ENCODE results near the gene PI4KA.
A peak's percentile ranks its signal among the peaks of the same experiment; 100 is the strongest.

Gene PI4KA

DNA sequence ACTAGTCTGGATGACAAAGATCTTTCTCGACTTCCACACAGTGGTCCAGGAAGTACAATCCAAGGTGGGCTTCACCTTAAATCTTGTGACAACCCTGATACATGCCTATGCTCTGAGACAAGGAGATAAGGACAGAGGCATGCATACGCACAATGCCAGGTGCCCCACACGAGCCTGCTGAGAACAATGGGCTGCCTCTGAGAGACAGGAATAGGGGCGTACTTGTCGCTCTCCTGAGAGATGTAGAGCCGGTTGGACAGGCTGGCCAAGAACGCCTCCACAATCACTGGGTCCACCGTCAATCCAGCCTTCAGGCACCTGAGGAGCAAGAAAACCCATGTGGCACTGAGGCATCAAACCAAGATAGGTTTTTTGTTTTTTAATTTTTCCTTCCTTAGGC lies 59.2 kb downstream of the PI4KA start:
- no peak for DNase-seq
- H3K9me3 Mint-ChIP-seq, result no peaks in the 10 kb centered on the region
- H3K4me1 Mint-ChIP-seq, result no peaks in the 10 kb centered on the region
- H3K27ac Mint-ChIP-seq, result peak overlapping the region in 1 of 2 donors; percentile 3
- no peak overlapping the region for H3K4me3 Mint-ChIP-seq
- no peak for ATAC-seq
- H3K27me3 Mint-ChIP-seq, result no peaks in the 10 kb centered on the region

DNA sequence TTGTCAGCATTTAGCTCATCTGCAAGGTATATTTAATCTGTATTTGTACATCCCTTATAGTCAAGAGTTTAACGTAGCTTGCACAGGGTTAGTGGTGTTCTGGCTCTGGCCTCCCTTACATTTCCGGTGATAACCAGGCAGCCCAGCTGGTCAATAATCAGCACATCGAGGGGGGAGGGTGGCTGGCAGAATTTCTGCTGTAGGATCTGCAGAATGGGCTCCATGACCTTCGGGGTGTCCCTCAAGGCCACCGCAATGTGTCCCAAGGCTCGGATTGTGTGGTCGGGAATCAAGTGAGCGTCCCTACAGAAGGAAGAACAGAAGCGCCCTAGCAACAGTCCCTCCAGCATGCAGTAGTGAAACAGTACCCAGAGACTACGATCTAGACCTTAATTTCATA lies 59.6 kb downstream of the PI4KA start:
- H3K4me3 Mint-ChIP-seq, result no peak overlapping the region
- no peak for DNase-seq
- H3K27me3 Mint-ChIP-seq, result no peaks in the 10 kb centered on the region
- no peaks in the 10 kb centered on the region for H3K9me3 Mint-ChIP-seq
- ATAC-seq, result no peak
- H3K27ac Mint-ChIP-seq, result no peak overlapping the region
- H3K4me1 Mint-ChIP-seq, result no peaks in the 10 kb centered on the region

DNA sequence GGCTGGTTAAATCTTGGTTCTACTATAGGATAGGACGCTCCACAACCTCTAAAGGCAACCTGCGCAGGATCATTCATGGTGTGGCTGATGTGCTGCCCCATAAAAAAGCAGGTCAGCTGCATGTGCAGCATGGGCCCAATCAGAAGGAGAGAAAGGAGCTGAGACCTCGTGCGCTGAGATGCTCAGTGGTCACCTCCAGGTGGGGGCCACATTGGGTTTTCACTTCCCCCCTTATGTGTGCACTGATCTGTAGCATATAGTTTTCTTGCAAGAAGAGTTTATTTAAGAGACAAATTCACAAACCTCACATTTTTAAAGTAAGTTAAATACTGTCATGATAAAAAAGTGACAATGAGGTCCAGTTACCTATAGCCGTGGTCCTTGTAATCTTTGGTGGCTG lies 60.4 kb downstream of the PI4KA start:
- ATAC-seq, result no peak
- H3K9me3 Mint-ChIP-seq, result no peaks in the 10 kb centered on the region
- no peak overlapping the region for H3K27ac Mint-ChIP-seq
- no peak overlapping the region for H3K4me3 Mint-ChIP-seq
- H3K27me3 Mint-ChIP-seq, result no peaks in the 10 kb centered on the region
- H3K4me1 Mint-ChIP-seq, result no peaks in the 10 kb centered on the region
- no peak for DNase-seq

GRCh38 chr22:20796731-20797130 lies 61.9 kb downstream of the PI4KA start:
- DNase-seq (no peak), ATAC-seq (no peak)
- no peaks in the 10 kb centered on the region for H3K27me3 Mint-ChIP-seq
- H3K4me1 Mint-ChIP-seq, result no peaks in the 10 kb centered on the region
- no peak overlapping the region for H3K27ac Mint-ChIP-seq
- H3K9me3 Mint-ChIP-seq, result no peaks in the 10 kb centered on the region
- no peak overlapping the region for H3K4me3 Mint-ChIP-seq

DNA sequence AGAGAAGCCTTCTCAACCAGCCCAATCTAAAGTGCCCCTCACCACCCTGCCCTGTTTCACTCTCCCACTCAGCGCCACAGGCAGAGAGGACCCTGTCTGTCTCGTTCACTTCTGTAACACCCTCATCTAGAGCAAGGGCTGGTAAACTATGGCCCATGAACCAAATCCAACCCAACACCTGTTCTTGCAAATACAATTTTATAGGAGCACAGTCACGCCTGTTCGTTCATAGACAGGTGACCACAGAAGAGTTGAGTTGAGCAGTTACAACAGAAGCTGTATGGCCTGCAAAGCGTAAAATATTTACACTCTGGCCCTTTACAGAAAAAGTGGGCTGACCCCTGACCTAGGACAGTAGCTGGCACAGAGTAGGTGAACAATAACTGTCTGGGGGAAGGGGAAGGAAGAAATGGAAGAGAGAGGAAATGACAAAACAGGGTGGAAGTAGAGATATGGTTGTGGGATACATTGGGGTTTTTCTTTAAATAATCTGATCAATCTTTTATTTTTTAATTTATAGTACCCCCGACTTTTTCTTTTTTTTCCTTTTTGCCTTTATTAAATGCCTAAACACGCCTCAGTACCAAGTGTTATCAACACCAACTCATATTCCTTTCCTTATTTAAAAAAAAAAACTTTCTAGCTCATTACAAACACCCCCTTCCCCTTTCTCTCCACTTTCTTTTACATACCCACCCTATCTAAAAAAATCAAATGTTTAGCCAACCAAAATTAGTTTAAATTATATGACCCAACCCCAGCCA lies 63.8 kb downstream of the PI4KA start:
- Mint-ChIP-seq H3K27me3 (no peaks in the 10 kb centered on the region), H3K4me3 (no peak overlapping the region), H3K4me1 (no peaks in the 10 kb centered on the region), H3K9me3 (no peaks in the 10 kb centered on the region), H3K27ac (no peak overlapping the region)
- ATAC-seq (no peak), DNase-seq (no peak)

DNA sequence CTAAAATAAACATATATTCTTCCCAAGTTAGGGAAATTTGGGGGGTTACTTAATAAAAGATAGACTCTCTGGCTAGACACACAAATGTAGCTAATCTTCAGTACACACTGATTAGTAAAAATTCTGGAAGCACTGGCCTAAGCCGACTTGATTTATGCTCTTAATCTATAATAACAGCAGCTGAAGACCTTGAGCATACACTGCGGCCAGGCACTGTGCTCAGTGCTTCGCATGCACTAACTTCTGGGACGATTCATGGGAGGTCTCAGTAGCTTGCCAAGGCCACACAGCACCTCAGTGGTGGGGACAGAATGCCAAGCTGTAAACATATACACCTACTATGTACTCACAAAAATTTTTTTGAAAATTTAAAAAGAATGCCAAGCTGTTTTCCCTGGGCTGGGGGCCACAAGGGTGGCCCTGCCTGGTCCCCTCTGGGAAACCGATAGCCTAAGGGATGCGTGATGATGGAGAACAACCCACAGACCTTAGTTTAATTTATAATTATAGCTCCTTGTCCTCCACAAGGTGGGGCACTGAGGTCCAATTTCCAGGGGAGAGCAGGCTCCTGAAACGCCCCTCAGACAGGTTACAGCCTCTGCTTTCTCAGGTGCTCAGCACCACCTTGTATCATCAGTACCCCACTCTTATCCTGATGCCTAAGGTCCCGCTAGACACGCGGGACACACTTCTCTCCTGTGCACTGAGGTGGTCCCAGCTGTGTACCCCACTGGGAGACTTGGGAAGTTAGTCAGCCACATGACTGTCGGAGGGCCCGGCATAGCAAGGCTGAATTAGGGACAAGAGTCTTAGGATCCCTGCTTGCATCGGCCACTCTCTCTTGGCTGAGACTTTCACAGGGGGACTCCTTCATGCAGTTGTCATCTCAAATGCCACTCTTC lies 64.6 kb downstream of the PI4KA start:
- Mint-ChIP-seq H3K4me1 (no peaks in the 10 kb centered on the region), H3K9me3 (no peaks in the 10 kb centered on the region), H3K27ac (no peak overlapping the region), H3K4me3 (no peak overlapping the region), H3K27me3 (no peaks in the 10 kb centered on the region)
- no peak for DNase-seq
- ATAC-seq, result no peak

DNA sequence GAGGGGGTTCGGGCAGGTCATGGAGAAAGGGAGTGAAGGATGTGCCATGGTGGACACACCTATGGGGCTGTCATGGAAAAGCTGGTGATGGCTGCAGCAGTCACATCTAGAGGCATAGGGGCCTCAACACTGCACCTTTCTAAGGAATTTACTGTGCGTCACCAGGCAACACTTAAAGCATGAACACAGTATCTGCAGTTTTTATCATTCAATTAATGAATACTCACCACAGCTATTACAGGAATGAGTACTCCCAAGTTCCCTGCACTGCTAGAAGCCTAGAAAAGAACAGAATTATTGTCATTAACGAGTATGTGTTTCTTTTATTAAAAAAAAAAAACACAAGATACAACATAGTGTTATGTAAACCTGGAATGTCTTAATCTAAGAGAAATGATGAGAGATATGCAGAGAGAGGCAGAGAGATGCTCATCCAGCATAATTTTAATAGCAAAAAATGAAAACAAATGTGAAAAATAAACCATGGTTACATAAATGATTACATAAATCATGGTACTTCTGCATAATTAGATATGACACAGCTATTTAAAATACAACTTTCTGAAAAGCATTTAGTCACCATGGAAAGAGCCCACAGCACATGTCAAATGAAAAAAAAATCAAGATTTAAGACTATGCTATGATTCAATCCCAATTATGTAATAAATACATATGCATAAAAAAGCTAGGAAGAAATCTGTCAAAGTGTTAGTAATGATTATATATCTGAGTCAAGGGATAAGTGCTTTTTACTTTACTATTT lies 65.5 kb downstream of the PI4KA start:
- Mint-ChIP-seq H3K27me3 (no peaks in the 10 kb centered on the region), H3K9me3 (no peaks in the 10 kb centered on the region), H3K27ac (peak overlapping the region in 1 of 2 donors; percentile 52), H3K4me1 (no peaks in the 10 kb centered on the region), H3K4me3 (no peak overlapping the region)
- ATAC-seq, result no peak
- DNase-seq, result no peak

GRCh38 chr22:20792221-20792965 lies 66.2 kb downstream of the PI4KA start:
- no peaks in the 10 kb centered on the region for H3K27me3 Mint-ChIP-seq
- no peak overlapping the region for H3K4me3 Mint-ChIP-seq
- H3K9me3 Mint-ChIP-seq, result no peaks in the 10 kb centered on the region
- peak overlapping the region in 1 of 2 donors; percentile 52 for H3K27ac Mint-ChIP-seq
- ATAC-seq (no peak), DNase-seq (no peak)
- no peaks in the 10 kb centered on the region for H3K4me1 Mint-ChIP-seq

GRCh38 chr22:20788627-20789344 lies 69.8 kb downstream of the PI4KA start:
- DNase-seq (no peak), ATAC-seq (no peak)
- peak overlapping the region in 1 of 2 donors; percentile 32 for H3K27ac Mint-ChIP-seq
- H3K9me3 Mint-ChIP-seq, result no peaks in the 10 kb centered on the region
- H3K4me1 Mint-ChIP-seq, result no peaks in the 10 kb centered on the region
- no peak overlapping the region for H3K4me3 Mint-ChIP-seq
- no peaks in the 10 kb centered on the region for H3K27me3 Mint-ChIP-seq

DNA sequence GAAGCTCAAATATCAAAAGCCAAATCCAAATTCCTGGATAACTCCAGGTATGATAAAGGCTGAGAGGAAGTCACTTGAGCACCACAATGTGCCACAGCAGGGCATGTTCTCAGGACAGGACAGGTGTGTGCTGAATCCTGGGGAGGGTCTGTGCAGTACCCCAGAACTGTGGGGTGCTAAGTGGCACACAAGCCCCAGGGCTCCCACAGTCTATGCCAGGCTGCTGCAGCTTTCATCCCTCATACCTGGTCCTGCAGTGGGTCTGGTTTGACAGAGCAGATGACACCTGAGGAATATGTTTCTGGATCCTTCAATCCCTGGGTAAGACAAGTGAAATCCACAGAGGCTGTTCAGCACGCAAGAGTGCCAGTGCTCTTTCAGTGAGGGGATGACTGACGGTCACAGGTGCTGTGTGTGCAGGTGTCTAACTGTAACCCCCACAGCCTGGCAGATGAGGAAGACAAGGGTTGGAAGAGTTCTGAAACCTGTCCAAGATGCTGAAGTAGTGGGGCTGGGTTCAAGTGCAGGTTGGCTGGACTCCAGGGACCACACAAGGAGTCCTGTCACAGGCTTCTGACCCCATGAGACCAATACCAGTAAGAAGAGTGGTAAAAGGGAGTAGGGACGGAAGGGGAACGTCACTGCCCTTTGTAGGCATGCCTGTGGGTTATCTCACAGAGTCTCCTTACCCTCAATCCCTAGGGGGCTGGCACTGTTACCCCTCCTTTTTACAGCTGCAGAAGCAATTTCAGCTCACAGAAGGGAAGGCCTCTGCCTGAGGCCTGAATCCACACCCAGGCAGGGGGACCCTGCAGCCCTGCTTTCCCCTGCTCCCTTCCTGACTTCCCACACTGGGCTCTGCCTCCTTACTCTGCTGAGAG lies 70.6 kb downstream of the PI4KA start:
- ATAC-seq, result no peak
- Mint-ChIP-seq H3K4me1 (no peaks in the 10 kb centered on the region), H3K9me3 (no peaks in the 10 kb centered on the region), H3K27ac (peak overlapping the region in 1 of 2 donors; percentile 32), H3K4me3 (no peak overlapping the region), H3K27me3 (no peaks in the 10 kb centered on the region)
- DNase-seq, result no peak

GRCh38 chr22:20787223-20787622 lies 71.4 kb downstream of the PI4KA start:
- no peak for ATAC-seq
- no peak for DNase-seq
- H3K4me3 Mint-ChIP-seq, result no peak overlapping the region
- H3K4me1 Mint-ChIP-seq, result no peaks in the 10 kb centered on the region
- H3K27ac Mint-ChIP-seq, result no peak overlapping the region
- no peaks in the 10 kb centered on the region for H3K27me3 Mint-ChIP-seq
- H3K9me3 Mint-ChIP-seq, result no peaks in the 10 kb centered on the region

DNA sequence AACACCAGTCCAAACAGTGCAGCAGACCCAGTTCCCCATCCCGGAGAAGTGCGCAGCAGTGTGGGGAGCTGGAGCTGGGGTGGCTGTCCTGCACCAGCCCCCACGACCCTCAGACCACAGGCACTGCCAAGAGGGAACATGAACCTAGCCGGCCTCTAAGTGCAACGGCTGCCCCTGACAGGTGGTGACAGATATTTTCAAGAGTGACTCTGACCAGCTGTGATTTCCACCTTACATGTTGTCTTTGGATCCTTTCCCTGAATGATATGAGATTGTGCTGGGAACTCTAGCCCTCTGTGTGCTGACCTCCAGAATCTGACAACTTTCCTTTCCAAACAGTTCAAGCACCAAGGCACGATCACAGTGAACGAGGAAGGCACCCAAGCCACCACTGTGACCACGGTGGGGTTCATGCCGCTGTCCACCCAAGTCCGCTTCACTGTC lies 72.1 kb downstream of the PI4KA start:
- Mint-ChIP-seq H3K27ac (no peak overlapping the region), H3K9me3 (no peaks in the 10 kb centered on the region), H3K4me3 (no peak overlapping the region), H3K4me1 (peaks cover 5% of the 10 kb centered on the region), H3K27me3 (no peaks in the 10 kb centered on the region)
- no peak for ATAC-seq
- no peak for DNase-seq

- H3K4me3 Mint-ChIP-seq, result no peak overlapping the region
Observed at GRCh38 chr22:20786048-20786447, 72.6 kb downstream of the PI4KA start.

DNA sequence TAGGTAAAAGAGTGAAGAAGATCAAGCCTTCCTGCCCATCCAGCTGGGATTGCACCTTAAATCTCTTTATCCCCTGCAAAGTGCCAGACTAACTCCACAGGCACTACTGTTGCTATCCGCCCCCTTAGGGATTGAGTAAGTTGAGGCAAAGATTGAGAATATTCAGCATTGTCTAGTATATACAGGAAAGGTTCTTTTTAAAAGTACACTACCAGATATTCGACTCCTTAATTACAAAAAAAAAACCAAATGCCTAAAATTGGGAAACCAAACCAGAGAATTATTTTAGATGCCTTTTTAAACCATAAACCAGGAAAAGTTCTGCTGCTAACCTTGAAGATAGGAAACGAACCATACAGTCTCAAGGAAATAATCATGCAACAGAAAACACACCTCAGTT lies 73.2 kb downstream of the PI4KA start:
- no peak for DNase-seq
- no peaks in the 10 kb centered on the region for H3K27me3 Mint-ChIP-seq
- no peak overlapping the region for H3K4me3 Mint-ChIP-seq
- H3K4me1 Mint-ChIP-seq, result peaks cover 8% of the 10 kb centered on the region
- no peaks in the 10 kb centered on the region for H3K9me3 Mint-ChIP-seq
- ATAC-seq, result no peak
- peak overlapping the region in 1 of 2 donors; percentile 61 for H3K27ac Mint-ChIP-seq

More at GRCh38 chr22:20786048-20786447, 72.6 kb downstream of the PI4KA start:
- DNase-seq, result no peak
- ATAC-seq, result no peak
- Mint-ChIP-seq H3K4me1 (peaks cover 8% of the 10 kb centered on the region), H3K27me3 (no peaks in the 10 kb centered on the region), H3K27ac (peak overlapping the region in 1 of 2 donors; percentile 50), H3K9me3 (no peaks in the 10 kb centered on the region)
